Muscle of back (tissue), 11 donors: ENCODE measurements around the gene ENOX1. TPM values are rescaled to one million over a fixed set of nuclear protein-coding genes. Genes with fewer than 3 reads are reported as not detected.
"Not testable (repeated sequence)": the region's sequence is repeated elsewhere in the genome, so short reads cannot be mapped to it uniquely, and the experiment has no call there.

Source experiments
- DNase-seq, 3 donors: peaks; one replicate each; pipeline versions ENCODE4 v3.0.0 to v3.0.0-alpha.2; 2013
- polyA plus RNA-seq, 10 donors: library from polyadenylated mRNA; unstranded; fragments of 120-200 nt; gene quantifications; one replicate each; pipeline ENCODE4 v1.2.1, GENCODE V29; 2013; ENCODE audit not compliant: insufficient read length in 10 of 10

The ENOX1 gene
- polyA plus RNA-seq, 10 donors: 9.1 to 12.6 (median 11.4) TPM

DNA sequence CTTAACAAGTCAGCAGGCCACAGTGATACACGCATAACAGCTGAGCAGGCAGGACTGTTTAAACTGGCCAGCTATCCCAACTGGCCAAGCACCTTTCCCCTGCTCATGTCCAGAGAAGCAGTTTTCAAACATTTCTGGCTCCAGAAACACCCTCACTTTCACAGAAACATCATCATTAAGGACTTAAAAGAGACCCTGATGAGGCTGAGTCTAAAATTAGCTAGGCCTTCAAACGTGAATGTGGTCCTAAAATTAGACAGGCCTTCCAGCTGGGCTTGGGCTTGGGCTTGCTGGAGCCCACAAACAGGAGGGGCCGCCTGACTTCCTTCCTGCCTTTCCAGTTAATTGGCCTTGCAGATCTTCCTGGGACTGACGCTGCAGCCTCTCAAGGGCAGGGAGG is 429.2 kb downstream of the ENOX1 start:
- peak in 2 of 3 donors; percentile 38 to 68 for DNase-seq

DNA sequence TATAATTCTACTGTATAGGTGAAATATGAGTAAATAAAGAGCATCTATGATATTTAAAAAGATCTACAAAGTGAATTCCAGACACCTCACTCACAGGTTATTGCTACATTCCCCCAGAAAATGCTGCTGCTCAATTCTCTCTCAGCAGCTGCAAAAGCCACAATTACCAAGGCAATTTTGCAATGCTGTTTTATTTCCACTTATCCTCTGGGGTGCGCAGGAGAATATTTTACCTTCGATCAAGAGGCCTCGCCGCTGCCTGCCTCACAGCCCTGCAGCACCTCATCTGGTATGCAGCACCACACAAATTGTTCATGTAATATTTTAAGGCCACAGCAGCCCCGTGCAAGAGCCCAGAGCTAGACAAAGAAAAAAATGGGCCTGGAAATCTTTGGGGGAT is 430.2 kb downstream of the ENOX1 start:
- peak in 1 of 3 donors; percentile 31 for DNase-seq

DNA sequence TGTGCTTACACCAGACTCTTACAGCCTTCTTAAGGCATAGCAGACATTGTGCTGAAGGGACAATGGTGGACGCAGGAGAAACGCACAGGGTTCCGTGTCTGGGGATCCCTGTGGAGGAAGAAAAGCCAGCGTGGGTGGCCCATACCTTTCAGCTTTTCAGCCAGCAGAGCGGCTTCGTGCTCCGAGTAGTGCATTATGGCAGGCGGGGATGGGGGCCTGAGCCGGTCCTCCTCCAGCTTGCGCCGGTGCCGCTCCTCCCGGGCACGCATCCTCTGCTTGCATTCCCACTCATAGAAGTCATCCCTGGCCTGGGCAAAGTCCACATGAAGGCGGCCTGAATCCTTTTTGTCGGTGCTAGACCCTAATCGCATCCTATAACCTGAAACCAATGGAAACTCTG is 431.0 kb downstream of the ENOX1 start:
- no peak for DNase-seq

DNA sequence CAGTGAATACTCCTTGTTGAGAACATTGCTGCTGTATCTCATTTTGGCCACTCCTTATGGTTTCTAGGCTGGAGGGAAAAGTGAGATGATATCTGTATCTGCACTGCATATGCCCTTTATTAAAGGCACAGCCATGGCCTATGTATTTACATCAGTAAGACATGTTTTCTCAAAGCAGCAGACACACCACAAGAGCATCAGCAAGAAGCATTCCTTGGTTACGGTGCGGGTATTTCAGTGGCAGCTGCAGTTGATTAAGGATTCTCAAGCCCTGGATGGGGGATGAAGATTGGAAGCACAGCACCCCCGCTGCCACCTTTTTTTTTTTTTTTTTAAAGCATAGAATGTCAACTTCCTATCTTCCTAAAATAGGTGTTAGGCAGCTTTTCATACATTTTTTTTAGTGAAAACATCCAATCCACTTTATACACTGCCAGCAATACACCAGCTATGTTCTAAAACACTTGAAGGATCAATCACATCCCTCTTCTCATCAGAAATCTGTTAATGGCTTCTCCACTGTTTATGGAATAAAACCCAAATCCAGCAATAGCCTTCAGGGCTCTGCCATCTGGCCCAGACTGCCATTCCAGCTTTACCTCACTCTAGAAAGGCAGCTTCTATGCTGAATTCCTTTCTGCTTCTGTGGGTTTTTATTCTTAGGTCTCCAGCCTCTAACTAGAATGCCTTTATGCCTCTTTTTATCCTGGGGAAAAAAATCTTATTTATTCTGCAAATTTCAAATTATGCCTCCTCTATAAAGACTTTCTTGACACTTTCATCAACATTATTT is 432.4 kb downstream of the ENOX1 start:
- DNase-seq: no peak

DNA sequence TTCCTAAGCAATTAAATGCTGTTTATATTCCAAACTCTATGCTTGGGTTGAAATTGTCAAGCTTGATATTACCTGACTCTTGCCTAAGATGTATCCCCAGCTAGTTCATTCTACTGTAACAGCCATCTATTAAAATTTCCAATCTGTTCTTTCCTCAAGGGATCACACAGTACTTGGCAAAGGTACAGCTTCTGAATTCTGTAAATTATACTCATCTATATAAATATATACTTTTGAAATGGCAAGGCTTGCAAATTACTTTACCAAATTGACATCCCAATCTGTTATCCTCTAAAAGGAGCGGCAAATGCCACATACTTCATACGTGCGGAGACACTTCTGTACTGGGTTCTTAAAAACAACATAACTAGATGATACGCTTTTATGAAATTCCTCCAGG is 433.1 kb downstream of the ENOX1 start:
- DNase-seq: no peak

DNA sequence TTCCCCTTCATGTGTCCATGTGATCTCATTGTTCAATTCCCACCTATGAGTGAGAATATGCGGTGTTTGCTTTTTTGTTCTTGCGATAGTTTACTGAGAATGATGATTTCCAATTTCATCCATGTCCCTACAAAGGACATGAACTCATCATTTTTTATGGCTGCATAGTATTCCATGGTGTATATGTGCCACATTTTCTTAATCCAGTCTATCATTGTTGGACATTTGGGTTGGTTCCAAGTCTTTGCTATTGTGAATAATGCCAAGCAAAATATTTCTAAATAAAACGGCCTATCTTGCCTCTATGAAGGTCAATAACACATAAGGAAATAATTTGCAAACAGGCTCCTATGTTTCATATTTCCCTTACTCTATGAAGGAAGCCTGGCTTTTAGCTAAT is 435.2 kb downstream of the ENOX1 start:
- DNase-seq: not testable (repeated sequence)

DNA sequence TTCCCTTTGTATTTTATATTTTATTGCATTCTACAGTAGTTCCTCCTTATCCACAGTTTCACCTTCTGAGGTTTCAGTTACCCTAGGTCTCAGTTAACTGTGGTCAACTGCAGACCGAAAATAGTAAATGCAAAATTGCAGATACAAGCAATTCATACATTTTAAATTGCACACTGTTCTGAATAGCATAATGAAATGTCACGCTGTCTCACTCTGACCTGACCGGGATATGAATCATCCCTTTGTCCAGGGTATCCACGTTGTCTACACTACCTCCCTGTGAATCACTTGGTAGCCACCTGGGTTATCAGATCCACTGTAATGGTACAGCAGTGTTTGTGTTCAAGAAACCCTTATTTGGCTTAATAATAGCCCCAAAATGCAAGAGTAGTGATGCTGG is 438.4 kb downstream of the ENOX1 start:
- DNase-seq: no peak

DNA sequence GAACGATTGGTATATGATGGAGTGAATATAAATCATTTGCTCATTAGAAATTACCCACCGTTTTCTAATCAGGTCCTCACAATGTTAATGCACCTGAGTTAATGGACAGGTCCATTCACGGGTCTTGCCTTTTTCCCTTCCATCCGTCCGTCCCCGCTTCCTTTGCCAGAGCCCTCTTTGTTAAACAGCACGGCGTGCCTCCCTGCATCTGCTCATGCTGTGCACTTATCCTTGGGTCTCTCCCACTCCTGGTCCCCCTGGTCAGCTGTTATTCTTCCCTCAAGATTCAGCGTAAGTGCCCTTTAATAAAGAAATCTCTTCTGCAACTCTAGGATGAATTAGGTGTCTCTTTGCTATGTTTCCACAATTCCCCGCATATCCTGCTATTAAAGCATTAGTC is 438.9 kb downstream of the ENOX1 start:
- DNase-seq: no peak

DNA sequence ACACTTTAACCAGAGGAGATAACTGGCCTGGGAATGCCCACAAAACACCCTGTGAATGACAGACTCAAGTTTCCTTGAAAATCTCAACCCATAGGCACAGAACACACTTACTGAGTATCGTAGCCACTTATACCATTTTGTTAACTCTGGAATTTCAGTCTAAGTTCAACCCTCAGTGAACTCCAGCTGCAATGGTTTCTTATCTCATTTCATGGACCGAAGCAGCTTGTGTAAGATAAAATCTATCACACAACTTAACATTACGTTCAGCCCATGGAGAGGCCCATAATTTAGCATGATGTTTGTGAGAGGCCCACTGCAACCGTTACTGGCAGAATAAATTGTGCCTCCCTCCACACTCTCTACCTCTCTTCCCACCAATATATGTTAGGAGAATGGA is 440.3 kb downstream of the ENOX1 start:
- no peak for DNase-seq

DNA sequence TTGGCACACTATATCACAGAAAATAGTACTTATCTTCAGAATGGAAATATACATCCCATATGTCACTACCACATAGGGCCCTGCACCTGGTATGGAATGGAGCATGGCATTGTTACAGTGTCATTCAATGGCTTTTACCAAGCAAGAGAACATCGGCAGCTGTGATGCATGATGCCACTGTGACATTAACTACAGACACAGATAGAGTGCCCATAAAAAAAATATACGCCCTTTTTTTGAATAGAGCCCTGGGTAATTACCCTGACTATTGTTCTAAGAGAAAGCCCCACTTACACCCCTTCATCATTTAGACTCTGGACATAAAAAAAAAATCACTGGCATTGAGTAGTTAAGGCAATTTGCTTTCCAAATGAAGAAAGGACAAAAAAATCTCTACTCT is 443.1 kb downstream of the ENOX1 start:
- no peak for DNase-seq

DNA sequence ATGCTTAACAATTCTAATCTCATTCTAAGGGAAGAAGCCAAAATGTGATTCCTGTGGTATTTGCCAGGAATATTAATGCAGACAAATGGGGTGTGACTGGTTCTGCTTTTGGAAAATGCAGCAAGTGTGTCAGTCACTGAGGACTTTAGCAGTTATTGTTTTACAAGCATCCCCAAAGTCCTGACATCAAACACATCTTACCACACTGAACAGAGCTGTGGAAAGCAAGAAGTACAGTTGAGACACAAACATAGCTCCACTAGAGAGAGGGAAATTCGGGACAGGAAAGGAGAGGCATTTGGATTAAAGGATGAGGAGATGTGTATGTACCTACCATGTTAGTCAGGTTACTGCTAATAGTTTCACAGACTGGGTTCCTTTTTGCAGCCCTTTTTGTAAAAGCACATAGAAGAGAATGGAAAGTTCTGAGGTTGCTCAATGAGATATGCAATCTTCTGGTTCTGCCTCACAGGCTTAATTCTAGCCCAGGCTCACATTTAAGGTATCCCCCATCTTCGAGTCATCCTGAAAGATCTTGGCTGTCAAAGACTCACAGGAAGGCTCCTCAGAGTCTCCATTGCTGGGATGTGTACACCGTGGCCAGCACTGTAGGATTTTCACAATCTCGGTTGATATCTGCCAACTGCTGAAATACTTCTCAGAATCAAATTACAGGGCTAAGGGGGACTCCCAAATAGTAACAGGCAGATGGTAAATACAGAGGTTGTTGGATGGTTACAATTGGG is 446.8 kb downstream of the ENOX1 start:
- no peak for DNase-seq

DNA sequence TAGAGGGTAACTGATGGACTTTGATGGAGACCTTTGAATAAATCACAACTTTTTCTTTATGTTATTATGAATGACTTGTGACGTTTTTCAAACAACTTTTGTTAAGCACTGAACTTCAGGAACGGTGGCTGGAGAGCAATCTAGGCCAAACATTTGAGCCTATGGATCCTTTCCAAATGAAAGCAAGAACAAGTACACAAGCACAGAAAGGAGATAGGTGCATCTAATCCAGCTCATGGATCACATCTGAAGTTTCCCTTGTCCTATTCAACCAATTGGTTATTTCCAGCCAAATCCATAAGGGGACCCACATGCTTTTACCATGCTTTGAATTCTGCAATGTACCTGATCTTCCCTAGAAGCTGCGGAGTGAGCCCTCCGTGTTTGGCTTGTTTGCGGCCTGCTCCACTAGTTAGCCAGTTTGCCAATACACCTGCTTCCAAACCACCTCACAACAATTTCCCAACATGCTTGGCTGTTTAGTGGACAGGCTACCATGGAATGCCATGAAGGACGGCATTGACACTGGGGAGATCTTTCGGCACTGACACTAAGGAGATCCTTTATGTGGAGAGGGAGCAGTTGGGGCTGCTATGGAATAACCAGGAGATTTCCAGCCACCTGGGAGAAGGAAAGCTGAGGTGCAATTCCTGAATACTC is 447.5 kb downstream of the ENOX1 start:
- DNase-seq: no peak

DNA sequence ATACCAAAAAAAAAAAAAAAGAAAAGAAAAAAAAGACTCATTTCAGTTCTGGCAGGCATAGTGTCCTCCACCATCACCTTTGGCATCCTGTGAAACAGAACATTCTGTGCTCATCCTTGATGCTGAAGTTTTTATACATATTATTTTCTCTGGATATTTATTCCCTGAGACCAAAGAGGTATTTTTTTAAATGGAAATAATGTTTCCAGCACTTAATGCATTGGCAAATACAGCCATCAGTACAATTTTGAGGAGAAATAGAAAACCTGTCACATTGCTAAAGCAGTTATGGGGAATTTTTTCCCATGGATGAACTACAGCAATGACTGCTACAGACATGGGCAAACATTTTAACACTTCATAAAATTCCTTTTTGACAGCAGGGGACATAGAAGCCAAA is 451.0 kb downstream of the ENOX1 start:
- peak in 2 of 3 donors; percentile 27 to 55 for DNase-seq

DNA sequence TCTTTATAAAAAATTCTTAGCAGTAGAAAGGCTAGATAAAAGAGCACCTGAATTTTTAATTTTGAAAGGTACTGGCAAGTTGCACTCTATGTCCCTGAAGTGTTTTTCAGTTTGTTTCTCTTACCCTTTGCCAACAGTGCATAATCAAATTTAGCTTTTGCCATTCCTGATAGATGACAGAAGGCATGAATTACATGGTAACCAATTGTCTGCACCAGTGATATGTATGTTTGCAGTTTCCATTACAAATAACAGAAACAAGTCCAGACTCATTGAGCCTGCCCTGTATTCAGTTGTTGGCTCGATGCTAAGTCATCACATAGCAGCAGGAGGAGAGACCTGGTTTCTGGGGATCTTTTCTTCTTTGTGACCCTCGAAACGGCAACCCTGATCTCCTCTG is 453.6 kb downstream of the ENOX1 start:
- DNase-seq: peak in 1 of 3 donors; percentile 31

DNA sequence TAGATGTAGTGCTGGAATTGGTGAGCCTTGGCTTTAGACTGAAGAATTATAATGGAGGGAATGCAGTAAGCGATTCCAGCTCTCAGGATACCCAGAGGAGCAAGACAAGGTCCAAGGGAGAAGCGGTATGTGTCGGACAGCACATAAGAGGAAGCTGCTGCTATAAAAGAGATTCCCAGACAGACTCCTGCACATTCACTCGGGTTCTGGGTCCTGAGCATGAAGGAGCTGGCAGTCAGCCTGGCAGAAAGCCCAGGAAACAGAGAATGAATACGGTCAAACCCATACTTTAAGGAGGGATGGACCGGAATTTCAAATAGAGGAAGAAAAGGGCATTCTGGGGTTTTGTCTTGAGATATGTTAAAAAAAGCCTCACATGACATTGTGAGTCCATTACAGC is 455.1 kb downstream of the ENOX1 start:
- DNase-seq: peak in 2 of 3 donors; percentile 59 to 77

DNA sequence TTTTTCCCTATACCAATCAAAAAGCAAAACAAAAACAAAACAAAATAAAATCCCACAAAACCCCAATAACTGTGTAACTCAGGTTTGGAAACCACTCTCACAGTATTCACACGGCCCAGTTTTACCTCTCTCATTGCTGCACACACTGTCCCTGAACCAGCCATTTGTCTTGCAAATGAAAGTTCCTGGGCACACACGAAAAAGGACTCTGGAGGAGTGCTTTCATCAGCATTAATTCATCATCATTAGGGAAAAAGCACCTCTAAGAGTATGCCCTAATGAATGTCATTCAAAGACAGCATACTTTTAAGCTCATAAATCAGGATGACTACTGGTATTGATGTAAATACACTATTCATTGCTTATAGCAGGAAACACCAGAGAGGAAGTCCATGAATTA is 457.1 kb downstream of the ENOX1 start:
- no peak for DNase-seq

DNA sequence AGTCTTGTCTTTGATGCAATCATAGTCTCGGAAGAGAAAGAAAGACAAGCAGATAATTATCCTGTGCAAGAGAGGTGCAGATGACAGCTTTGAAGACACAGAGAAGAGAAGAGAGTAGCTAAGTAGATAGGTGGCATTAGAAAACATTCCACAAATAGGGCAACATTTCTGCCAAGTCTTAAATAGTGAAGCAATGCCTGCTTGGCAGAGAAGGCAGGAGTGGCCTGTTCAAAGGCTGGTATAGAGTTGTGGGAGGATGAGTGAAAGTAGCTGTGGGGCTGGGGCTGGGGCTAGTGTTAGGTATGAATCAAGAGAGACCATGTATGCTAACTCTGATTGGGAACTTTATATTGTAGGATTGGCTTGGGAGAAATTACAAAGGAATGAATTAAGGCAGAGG is 457.9 kb downstream of the ENOX1 start:
- DNase-seq: no peak

DNA sequence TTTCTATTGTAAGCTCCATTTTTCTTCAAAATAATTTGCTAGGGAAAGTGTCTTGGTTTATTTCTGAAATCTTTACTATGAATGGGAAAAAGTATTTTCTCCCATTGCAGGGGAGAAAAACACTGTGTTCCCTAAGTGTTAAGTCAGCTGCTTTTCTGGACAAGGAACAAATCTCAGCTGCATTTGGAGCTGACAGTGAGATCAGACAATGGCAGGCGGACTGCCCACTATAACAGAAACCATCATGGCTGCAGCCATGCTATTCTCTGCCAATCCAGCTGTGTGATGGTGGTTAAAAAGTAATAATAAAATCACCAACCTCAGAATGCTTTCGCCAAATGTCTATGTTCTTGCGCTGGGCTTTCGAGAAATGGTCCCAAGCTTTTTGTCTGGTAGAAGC is 460.7 kb downstream of the ENOX1 start:
- no peak for DNase-seq

DNA sequence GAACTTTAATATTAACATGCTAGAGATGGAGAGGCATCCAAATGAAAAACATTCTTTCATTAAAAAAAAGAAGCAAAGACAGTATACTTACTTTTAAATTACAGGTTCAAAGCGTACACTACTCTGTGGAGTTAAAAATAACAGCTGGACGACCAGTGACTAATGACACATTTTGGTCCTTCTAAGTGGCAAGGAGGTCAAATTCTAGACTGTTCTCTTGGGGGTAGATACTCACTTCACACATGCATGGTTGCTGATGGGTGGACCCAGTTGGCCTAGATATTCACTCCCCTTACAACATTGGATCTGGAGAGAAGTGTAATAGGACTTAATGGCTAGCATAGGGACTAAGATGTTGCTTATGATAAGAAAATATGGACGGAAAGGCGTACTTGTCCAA is 461.1 kb downstream of the ENOX1 start:
- DNase-seq: no peak

DNA sequence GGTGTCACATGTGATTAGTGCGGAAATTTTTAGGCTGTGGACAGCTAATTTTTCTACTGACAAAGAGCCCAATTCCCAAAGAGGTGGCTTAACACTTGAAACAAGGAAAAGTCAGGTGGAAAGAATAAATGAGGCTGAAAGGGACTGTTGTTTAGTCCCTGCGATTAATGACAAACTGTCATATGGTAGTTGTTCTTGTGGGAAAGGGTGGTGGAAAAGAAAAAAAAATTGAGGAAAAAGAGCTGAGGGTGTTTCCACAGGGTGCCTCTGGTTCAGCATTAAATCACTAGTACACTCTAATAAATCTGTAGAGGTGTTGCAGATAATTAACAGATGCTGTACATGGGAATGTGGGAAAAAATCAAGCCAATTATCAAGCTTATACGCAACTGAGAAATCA is 462.6 kb downstream of the ENOX1 start:
- no peak for DNase-seq

DNA sequence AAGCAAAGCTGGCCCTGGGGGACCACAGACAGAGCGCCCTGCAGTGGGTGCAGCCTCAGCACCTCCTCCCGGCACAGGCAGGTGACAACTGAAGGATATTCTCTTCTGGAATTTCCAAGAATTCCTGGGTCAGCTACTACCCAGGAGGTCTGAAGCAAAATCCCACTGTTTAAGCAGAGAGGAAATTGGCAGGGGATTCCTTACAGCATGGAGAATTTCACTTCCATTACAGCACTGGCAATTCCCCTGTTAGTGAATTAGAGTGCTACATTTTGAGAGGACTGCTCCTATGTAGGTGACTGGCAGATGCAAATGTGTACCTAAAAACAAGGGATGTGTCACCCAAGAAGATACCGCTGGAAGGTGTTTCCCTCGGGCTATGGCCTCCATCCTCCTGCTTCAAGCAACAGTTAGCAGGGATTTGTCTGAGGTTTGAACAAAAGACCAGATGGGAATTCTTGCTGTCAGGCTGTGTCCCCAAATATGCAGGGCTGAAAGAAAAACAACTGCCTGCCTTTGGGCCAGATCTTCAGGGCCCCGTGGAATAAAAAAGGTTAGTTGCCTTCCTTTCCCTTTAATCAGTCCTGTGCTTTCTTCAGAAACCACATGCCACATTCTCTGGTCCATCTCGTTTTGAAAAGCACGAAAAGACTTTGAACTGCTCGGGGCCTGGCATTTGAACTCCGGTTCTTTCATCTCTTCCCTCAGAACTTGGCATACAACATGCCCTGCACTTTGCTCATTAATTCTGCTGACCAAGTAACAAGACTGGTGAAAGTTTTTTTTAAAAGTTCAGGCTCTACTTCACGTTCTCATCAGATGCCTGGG is 466.9 kb downstream of the ENOX1 start:
- no peak for DNase-seq

DNA sequence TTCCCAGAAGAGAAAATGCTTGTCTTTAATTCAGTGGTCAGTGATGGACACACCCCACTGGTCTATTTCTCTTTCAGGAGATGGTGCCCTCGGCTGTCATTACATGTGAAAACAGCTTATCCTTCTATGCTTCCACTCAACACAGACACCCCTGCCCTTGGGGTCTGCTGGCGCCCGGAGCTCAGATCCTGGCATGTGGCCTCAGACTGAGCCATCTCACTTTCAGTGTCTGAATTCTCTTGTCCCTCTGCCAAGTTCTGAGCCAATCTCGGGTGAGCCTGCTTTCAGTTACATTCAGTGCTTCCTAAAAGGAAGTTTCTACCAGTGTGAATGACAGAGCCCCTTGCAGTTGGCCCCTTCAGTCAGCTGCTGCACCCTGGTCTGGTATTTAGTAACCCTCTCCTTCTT is 469.8 kb downstream of the ENOX1 start:
- DNase-seq: peak; percentile 81 to 88 (median 86)
